Erythroblast (primary cell): ENCODE results near the gene MAP1LC3B2.

Source experiments
- GATA1 ChIP-seq: IDR thresholded peaks from 2 replicates; pipeline ENCODE4 v1.6.1; 2011; ENCODE audit warnings: low read depth, mild to moderate bottlenecking, control low read depth, low read length, moderate library complexity
- POLR2A ChIP-seq: IDR thresholded peaks from 2 replicates; pipeline ENCODE4 v1.6.1; 2011; ENCODE audit warnings: mild to moderate bottlenecking, low read length

- TF ChIP-seq POLR2A (no peak), GATA1 (no peak)
Observed at GRCh38 chr12:116606397-116606796, 47.2 kb downstream of the MAP1LC3B2 start.
